Esophagus muscularis mucosa (tissue), 4 donors: Measurements from ENCODE around the gene SMC6. TPM values are rescaled to one million over a fixed set of nuclear protein-coding genes. Genes with fewer than 3 reads are reported as not detected.

Experiments
- DNase-seq: peaks from one replicate; pipeline ENCODE4 v3.0.0-alpha.2; 2017; ENCODE audit errors: extremely low spot score
- H3K27ac ChIP-seq, 4 donors: fragments of 200-600 bp; sonication (generic); replicated peaks in 1 of 4; 1 replicate in 3 of 4; 2 replicates in 1 of 4; pipeline ENCODE4 v1.5.1; 2016 to 2019; ENCODE audit warnings: mild to moderate bottlenecking in 1 of 4
- H3K27me3 ChIP-seq, 4 donors: fragments of 200-600 bp; sonication (generic); one replicate each; pipeline versions ENCODE4 v1.5.1 to v1.6.0; 2016 to 2019
- H3K36me3 ChIP-seq, 4 donors: fragments of 200-600 bp; sonication (generic); one replicate each; pipeline ENCODE4 v1.5.1; 2016 to 2019
- H3K4me1 ChIP-seq, 4 donors: fragments of 200-600 bp; sonication (generic); one replicate each; pipeline ENCODE4 v1.5.1; 2016 to 2019
- H3K4me3 ChIP-seq, 4 donors: fragments of 200-600 bp; sonication (generic); 1 replicate in 2 of 4; 2 replicates in 2 of 4; pipeline ENCODE4 v1.5.1; 2016 to 2019; ENCODE audit warnings: mild to moderate bottlenecking in 4 of 4, moderate library complexity in 1 of 4
- H3K9me3 ChIP-seq, 4 donors: fragments of 200-600 bp; sonication (generic); 1 replicate in 3 of 4; 2 replicates in 1 of 4; pipeline ENCODE4 v1.5.1; 2016 to 2019
- EP300 ChIP-seq: sonication (generic); formaldehyde crosslinking; IDR thresholded peaks from one replicate; pipeline ENCODE4 v1.6.1; 2017; ENCODE audit warnings: antibody characterized with exemption
- POLR2A ChIP-seq: fragments of 450-650 bp; IDR thresholded peaks from one replicate; pipeline ENCODE4 v1.6.1; 2017; ENCODE audit warnings: antibody characterized with exemption, moderate library complexity, mild to moderate bottlenecking, low read depth
- POLR2AphosphoS5 ChIP-seq, 2 donors: sonication (generic); formaldehyde crosslinking; IDR thresholded peaks; one replicate each; pipeline ENCODE4 v1.6.1; 2017; ENCODE audit warnings: antibody characterized with exemption in 2 of 2
- WGBS: methylation state at CpG from one replicate; pipeline ENCODE4 v1.1.5; 2018; 5-methylcytosine and 5-hydroxymethylcytosine counted together
- intact Hi-C: fragments of 100-400 bp; cut with DNase I; formaldehyde crosslinking; loops from one replicate; pipeline ENCODE4 v1.15.1; 2023
- total RNA-seq, 4 donors: library from RNA; depleted of rRNA; stranded (reverse); fragments of >200 nt; gene quantifications; one replicate each; pipeline versions ENCODE4 v1.1.0 to v1.2.1, GENCODE V29; 2016
- TF ChIP-seq, protein P1 (sequence below), 3 experiments: fragments of 200-600 bp in 2 of 3; fragments of 450-650 bp in 1 of 3; sonication (generic) in 2 of 3; IDR thresholded peaks; one replicate each; pipeline ENCODE4 v1.5.1; 2017 to 2019; ENCODE audit warnings: antibody characterized with exemption in 3 of 3, mild to moderate bottlenecking in 2 of 3, moderate library complexity in 1 of 3

The SMC6 gene
- total RNA-seq, 4 donors from 2014 or later: 8.1 to 11.1 (median 9.7) TPM

DNA sequence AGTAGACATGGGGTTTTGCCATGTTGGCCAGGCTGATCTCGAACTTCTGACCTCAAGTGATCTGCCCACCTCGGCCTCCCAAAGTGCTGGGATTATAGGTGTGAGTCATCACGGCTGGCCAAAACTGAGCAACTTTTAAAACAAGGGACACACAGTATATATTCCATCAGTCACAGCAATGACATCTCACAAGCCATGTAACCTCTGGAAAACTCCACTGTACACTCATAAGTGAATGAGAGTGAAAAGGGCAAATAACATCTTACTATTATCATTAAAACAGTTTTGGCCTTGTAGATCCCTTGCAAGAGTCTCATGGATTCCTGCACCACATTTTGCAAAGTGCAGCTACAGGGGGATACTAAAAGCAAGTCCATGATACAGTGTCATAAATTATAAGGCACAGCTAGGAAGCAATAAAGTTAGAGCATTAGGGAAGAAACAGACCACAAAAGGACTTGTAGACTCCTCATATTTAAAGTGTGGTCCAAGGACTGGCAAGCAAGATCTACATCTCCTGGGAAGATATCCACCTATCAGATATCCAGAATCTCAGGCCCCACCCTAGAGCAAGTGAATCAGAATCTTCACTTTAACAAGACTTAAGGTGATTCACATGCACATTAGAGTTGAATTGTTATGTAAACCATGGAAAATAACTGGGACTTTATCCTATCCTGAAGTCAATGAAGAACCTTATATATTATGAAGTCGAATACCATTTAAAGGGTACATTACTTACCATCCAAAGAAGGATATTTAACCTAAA lies 5.7 kb downstream of the SMC6 start:
- peaks cover 3 to 8% (median 7%) of the 10 kb centered on the region in 4 donors for H3K4me1 ChIP-seq
- peaks cover 0 to 18% (median 12%) of the 10 kb centered on the region in 4 donors for H3K36me3 ChIP-seq
- no peak for DNase-seq
- TF ChIP-seq EP300 (no peak), POLR2AphosphoS5 (IDR thresholded peaks at IDR 0.05) (no peak), POLR2A (no peak)
- TF ChIP-seq, protein P1, sequence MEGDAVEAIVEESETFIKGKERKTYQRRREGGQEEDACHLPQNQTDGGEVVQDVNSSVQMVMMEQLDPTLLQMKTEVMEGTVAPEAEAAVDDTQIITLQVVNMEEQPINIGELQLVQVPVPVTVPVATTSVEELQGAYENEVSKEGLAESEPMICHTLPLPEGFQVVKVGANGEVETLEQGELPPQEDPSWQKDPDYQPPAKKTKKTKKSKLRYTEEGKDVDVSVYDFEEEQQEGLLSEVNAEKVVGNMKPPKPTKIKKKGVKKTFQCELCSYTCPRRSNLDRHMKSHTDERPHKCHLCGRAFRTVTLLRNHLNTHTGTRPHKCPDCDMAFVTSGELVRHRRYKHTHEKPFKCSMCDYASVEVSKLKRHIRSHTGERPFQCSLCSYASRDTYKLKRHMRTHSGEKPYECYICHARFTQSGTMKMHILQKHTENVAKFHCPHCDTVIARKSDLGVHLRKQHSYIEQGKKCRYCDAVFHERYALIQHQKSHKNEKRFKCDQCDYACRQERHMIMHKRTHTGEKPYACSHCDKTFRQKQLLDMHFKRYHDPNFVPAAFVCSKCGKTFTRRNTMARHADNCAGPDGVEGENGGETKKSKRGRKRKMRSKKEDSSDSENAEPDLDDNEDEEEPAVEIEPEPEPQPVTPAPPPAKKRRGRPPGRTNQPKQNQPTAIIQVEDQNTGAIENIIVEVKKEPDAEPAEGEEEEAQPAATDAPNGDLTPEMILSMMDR (IDR thresholded peaks at IDR 0.05): no peak
- WGBS: 89% methylated on average over 4 of the region's 4 CpGs
- intact Hi-C loops: no loop called here
- no peaks in the 10 kb centered on the region for H3K9me3 ChIP-seq
- H3K27ac ChIP-seq: no peak overlapping the region
- no peak overlapping the region for H3K4me3 ChIP-seq
- H3K27me3 ChIP-seq: no peaks in the 10 kb centered on the region

GRCh38 chr2:17740203-17740602 lies 13.4 kb downstream of the SMC6 start:
- DNase-seq: no peak
- intact Hi-C loops: no loop called here
- 100% methylated on average over 2 of the region's 2 CpGs for WGBS
- TF ChIP-seq EP300 (no peak), POLR2A (no peak), POLR2AphosphoS5 (IDR thresholded peaks at IDR 0.05) (no peak)
- TF ChIP-seq, protein P1 (IDR thresholded peaks at IDR 0.05): no peak
- H3K27ac ChIP-seq: no peak overlapping the region
- no peaks in the 10 kb centered on the region for H3K4me1 ChIP-seq
- H3K9me3 ChIP-seq: no peaks in the 10 kb centered on the region
- no peak overlapping the region for H3K4me3 ChIP-seq
- no peaks in the 10 kb centered on the region for H3K27me3 ChIP-seq
- H3K36me3 ChIP-seq: peaks cover 14 to 61% (median 50%) of the 10 kb centered on the region in 4 donors

DNA sequence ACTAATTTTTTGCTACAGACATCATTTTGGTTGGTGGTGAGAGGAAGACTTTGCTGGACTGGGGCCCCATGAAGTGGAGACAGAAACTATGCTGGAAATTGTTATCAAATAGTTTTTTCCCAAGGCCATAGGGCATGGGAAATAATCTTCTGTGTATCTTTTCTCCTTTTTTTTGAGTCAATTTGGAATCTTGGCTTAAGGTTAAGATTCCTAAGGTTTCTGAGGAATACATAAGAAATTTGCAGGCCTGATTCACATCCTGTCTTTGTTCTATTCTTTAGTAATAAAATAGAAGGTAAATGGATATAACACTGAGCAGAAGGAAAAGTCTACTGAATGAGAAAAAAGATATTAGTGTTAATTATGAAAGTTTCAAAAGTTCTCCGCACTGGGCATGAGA lies 16.6 kb downstream of the SMC6 start:
- H3K4me3 ChIP-seq: no peak overlapping the region
- intact Hi-C loops: no loop called here
- no peaks in the 10 kb centered on the region for H3K4me1 ChIP-seq
- H3K27ac ChIP-seq: no peak overlapping the region
- no peak for TF ChIP-seq EP300
- TF ChIP-seq, protein P1 (IDR thresholded peaks at IDR 0.05): no peak
- TF ChIP-seq POLR2A: no peak
- no peak for TF ChIP-seq POLR2AphosphoS5 (IDR thresholded peaks at IDR 0.05)
- 83% methylated on average over 1 of the region's 1 CpG for WGBS
- no peaks in the 10 kb centered on the region for H3K27me3 ChIP-seq
- H3K36me3 ChIP-seq: peaks cover 13 to 67% (median 59%) of the 10 kb centered on the region in 4 donors
- DNase-seq: no peak
- no peaks in the 10 kb centered on the region for H3K9me3 ChIP-seq

- Histone ChIP-seq H3K27me3 (no peaks in the 10 kb centered on the region), H3K27ac (no peak overlapping the region), H3K4me3 (no peak overlapping the region), H3K4me1 (no peaks in the 10 kb centered on the region), H3K9me3 (no peaks in the 10 kb centered on the region), H3K36me3 (peaks cover 13 to 79% (median 61%) of the 10 kb centered on the region in 4 donors)
- intact Hi-C loops: no loop called here
- WGBS: 87% methylated on average over 2 of the region's 2 CpGs
- no peak for DNase-seq
- no peak for TF ChIP-seq POLR2AphosphoS5 (IDR thresholded peaks at IDR 0.05)
- TF ChIP-seq POLR2A: no peak
- TF ChIP-seq, protein P1 (IDR thresholded peaks at IDR 0.05): no peak
- TF ChIP-seq EP300: no peak
These were observed 17.7 kb downstream of the SMC6 start for GRCh38 chr2:17735864-17736263.
